ENCODE data around the gene PEMT.
A peak's percentile ranks its signal among the peaks of the same experiment; 100 is the strongest.

The PEMT gene

DNA sequence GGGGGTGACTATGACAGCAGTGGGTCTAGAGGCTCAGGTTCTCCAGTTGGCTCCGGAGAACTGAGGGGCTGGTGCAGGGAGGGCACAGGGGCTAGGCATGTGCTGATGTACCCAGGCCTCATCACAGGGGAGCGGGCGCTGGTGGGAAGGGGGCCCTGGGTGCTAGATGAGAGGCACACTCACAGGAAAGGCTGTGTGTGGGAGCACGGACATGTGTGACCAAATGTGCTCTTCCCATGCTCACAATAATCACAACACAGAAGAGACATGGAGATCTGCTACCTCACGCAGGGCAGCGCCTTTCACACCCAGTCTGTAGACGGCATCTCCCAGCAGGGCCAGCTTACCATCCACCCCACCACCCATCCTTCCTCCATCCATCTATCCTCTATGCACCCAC, 77.9 kb downstream of the PEMT start:
- no peak for DNase-seq

DNA sequence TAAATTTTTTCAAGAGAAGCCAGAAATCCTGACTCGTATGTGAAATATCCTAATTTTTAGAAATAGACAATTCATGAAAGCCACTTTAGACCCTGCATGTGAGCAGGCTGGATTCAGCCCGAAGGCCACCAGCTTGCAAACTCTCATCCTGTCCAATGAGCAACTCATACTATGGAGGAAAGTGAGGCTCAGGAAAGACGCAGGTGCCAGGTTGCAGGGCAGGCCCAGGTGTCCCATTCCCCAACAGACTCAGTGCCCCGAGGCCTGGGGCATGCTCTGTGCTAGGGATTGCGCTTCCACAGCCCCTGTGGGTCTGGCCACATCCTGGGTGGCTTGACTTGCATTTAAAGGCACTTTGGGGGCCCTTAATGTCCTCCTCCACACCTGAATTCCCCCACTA, 78.6 kb downstream of the PEMT start:
- DNase-seq = no peak

DNA sequence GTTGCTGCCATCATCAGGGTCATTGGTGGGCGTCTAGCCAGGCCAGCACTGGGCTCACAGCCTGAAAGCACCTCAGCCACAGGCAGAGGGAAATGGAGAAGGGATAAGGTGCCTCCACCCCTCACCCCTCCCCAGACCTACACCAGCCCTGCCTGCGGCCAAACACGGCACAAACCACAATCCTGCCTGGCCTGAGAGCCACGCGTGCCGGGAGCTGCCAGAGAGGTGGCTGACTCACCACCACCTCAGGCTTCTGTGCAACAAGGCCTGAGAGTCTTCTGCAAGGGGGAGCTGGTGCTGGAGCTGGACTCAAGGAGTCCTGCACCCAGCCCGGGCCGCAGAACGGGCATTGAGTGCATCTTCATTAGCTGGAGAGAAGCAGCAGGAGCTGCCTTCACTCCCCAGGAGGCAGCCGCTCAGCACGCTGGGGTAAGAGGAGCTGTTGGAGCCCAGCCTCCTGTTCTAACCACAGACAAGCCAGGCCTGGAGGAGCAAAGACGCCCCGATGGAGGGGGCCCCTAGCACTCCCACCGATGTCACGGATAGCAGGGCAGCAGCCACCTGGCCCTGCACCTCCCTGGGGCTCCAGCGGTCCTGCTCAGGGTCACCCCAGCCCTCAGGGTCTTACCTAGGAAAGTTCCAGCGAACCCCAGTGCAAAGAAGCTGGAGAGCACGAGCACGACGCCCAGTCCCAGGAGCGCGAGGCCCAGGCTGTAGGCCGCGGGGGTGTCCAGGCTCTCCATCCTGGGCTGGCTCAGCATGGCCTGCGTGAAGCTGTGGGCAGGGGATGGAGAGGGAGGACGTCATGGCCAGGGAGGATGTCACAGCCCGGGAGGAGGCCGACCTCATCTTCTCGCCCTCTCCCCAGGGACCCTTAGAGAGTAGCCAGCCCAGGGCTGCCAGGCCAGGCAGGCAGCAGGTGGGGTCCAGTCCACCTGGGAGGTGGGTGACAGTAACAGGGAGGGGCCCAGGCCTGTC, 79.3 kb downstream of the PEMT start:
- DNase-seq = peak; percentile 86

DNA sequence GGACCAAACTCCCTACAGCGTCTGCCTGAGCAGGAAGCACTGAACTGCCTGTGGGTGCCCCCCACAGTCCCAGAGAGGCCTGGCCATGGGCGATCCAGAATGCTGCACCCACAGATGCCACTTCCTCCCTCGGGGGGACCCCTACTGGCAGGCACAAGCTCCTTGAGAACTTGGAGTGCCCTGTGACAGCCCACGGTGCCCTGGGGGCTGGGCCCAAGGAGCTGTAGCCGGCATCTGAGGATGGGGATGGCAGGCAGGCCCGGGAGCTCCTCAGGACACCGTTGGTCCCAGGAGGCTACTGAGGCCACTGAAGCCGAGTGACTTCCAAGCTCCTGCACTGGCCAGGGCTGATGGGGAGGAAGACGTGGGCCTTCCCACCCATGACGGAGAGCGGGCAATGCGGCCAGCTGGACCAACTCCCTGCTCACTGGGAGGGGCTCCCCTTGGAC, 80.2 kb downstream of the PEMT start:
- DNase-seq = no peak

DNA sequence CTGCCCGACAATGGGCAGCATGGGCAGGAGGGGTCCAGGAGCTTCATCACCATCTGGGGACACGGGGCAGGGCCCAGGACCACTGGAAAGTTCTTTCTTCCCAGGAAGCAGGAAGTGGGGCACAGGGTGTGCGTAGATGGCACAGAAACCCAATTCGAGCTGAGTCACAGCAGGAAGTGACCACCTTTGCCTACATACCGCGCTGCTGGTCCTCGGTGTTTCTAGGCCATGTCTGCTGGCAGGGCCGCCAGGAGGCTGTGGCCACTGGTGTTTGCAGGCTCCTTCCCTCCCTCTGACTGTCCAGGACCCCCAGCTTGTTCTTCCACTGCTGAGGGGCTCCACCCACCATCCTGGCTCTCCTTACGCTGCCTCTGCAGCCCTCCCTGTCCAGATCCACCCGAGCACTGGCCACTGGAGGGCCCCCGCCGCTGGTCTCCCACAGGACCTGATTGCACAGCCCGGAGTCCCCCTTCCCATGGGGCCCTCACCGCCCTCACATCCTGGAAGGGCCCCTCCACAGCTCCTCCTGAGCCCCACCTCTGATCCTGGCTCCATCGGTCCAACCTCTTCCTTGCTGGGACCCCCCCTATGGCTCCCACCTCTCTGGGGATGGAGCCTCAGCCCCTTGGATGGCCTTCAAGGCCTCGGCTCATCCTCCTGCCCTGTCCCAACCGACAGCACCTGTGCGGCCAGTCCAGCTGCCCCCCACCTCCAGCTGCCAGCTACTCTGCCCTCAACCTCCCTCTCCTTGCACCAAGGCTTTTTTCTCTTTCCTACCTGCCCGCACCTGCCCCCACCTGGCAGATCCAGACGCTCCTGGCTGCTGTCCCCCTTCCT, 80.8 kb downstream of the PEMT start:
- no peak for DNase-seq

DNA sequence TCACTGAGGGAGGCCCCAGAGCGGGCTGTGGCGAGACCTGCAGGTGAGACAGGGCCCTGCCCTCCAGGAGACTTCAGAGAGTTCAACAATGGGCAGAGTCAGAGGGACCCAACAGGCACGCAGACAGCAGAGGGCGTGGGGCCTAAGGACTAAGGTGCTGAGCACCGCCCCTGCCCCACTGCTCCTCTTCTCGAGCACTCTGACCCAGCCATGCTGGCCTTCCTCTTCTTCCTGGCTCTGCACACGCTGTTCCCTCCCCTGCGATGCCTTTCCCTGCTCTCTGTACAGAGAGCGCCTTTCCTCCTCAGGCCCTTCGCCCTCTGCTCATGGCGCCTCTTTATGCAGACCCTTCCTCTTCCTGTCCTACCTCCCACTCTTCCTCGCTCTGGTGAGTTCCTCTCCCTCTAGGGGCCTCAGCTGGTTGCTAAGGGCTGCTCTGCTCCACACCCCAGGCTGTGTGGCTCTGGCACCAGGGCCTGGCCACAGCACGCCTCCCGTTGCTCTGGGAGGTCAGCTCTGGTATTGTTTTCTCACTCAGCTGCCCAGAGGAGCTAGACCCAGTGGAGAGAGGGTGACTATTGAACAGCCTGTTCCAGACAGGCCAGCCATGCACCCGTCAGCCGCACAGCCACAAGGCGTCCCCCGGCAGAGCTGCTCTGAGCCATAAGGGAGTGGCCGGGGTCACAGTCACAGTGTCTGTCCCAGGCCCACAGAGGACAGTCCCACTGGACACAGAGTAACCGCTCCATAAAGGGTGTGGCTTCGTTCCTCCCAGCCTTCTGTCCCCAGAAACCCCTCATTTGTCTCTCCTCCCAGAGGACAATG, 81.7 kb downstream of the PEMT start:
- no peak for DNase-seq

DNA sequence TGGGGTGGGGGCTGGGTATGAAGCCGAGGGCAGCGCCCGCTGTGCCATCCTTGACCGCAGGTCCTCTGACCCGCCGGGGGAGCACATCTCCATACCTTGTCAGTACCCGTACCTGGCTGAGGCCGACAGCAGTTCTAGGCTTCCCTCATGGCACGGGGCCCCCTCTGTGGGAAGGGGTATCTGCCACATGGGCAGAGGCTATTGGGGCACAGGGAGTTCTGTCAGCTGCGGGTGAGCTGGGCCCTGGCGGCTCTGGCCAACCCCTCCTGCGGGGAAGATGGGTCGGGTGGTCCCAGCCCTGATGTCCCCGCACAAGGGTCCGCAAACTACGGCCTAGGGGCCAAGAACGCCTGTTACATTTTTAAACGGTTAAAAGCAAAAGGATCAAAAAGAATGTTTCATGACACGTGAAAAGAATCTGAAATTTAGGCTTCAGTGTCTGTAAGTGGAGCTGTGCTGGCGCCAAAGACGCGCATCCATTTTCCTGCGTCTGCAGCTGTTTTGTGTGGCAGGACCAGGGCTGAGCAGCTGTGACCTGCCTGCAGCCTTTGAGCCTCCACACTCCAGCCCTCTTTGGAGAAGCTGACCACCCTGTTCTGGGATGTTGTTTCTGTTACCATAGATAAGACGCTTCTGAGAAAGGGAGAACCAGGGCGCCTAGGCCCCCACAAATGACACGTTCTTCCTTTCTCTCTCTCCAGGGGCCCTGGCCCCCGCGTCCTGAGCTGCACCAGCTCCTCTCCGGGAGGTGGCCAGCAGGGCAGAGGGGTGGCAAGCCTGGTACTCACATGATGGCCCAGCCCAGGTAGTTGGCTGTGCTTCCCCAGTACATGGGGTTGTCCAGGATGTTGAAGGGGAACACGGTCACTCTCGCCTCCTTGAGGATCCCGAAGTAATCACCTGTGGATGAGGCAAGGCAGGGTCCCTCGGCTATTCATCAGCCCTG, 82.6 kb downstream of the PEMT start:
- DNase-seq = no peak

DNA sequence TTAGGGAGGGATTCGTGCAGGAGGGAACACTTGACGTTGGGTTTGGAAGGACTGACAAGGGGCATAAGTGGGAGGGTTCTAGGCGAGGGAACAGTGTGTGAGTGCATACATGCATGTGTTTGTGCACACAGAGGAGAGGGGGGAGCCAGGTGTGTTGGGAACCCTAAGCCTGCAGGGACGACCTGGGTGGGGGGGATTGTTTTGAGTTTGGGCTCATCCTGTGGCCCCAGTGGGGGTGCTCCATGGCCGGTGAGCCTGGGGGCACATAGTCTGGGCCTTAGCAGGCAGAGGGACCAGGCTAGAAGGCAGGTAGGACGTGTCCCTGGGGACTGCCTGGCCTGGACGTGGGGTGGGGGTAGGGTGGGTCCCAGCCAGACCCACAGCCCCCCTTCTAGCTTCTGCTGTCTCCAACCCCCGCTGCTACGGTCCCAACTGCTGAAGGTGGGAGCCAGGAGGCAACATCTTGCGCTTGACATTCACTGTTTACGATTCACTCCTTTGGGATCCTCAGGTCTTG, 83.4 kb downstream of the PEMT start:
- no peak for DNase-seq

DNA sequence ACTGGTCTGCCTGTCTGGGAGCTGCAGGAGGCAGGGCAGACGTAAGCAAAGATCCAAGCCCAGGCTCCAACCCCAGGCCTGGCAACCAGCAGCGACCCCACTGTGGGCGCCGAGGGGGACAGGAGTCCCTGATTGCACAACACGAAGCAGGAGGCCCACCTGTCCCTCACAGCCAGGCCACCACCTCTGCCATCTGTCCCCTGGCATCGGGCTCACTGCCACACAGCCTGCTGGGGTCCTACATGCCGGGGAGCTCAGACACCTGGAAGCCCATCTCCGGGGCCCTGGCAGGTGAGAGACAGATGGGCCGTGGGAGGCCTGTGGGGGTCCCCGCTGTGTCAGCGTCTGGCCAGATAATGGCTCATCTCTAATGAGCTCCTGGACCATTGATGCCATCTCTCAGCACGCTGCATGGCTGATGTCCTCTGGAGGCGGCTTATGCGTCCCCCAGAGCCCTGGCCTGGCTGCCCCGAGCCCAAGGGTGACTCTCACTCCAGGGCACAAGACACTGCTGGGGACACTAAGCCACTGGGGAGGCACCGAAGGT, 84.0 kb downstream of the PEMT start:
- DNase-seq = no peak

DNA sequence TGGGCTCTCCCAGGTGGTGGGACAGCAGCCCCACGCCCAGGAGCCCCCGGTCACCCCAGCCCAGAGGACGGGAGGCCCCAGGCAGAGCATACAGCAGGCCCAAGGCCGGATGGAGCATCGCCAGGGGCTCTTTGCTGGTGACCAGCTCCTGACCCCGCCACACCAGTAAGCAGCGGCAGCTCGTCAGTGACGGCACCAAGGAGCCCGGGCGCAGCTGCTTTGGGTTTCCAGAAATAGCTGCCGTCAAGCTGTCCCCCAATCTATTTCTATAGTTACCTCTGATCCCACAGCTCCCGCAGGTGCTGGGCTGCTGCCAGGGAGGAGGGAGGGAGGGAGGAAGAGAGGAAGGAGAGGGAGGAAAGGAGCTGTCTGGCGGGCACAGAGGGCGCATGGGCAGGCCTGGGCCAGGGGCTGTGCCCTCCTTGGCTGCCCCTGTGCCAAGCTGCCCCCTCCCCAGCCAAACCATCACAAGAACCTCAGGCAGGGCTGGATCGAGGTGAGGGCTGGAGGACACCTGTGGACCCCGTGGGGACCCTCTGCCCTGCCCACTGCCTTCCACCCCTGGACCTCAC, 84.5 kb downstream of the PEMT start:
- no peak for DNase-seq

DNA sequence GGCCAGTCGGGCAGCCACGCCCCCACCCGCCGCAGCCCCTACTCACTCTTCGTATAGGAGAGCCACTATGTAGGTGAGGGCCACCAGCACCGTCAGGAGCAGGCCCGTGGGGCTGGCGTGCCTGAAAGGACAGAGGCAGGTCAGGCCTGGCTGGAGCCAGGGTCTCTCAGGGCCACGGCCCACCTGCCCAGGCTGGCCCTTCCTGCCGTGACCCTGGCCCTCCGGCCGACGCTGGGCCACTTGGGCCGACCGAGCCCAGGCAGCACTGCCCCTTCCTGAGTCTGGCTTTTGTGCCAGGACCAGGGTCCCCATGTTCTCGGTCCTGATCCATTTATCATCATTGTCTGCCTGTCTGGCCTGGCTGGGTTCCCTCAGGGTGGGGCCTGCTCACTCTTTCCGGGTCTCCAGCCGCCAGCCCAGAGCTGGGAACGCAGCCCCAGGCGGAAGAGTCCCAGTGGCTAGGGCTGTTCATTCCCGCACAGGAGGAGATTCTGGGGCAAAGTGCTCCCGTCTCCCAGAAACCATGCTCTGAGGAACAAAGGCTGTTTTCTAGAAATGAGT, 85.2 kb downstream of the PEMT start:
- DNase-seq = no peak

DNA sequence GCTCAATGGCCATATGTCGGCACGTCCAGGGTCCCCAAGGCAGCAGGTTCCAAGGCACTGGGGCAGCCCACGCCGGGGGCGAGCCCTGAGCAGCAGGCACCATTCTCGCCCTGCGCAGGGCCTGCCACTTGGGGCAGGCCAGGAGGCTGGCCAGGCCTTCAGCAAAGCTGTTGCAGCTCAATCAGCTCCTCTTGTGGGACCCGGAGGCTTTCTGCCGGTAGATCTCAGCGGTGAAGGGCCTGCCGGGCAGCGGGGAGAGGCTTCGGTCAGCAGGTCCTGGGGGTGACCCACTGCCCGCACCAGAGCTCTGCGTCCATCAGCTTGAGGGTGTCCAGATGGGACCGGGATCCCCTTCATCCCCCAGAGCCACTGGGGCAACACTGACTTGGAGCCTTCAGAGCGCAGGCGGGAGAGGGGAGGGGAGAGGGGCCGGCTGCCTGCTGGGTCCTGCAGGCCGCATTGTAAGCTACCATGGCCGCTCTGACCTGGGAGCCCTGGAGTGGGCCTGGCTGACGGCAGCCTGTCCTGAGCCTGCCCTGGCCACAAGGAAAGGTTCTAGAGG, 85.8 kb downstream of the PEMT start:
- no peak for DNase-seq

DNA sequence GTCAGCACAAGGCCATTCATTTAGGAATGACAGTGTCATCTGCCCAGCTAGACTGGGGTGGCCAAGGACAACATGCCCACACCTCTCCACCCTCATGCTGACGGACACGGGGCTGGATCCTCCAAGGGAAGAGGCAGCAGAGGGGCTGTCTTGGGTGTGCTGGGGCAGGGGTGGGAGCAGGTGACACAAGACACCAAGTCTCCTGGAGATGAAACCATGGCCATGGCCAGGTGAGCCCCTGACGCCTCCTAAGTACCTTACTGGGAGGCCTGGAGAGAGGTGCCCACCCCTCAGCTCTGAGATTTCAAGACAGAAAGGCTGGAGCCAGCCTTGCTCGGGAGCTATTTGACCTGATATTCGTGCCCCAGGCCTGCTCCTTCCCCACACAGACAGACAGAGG, 86.4 kb downstream of the PEMT start:
- no peak for DNase-seq

DNA sequence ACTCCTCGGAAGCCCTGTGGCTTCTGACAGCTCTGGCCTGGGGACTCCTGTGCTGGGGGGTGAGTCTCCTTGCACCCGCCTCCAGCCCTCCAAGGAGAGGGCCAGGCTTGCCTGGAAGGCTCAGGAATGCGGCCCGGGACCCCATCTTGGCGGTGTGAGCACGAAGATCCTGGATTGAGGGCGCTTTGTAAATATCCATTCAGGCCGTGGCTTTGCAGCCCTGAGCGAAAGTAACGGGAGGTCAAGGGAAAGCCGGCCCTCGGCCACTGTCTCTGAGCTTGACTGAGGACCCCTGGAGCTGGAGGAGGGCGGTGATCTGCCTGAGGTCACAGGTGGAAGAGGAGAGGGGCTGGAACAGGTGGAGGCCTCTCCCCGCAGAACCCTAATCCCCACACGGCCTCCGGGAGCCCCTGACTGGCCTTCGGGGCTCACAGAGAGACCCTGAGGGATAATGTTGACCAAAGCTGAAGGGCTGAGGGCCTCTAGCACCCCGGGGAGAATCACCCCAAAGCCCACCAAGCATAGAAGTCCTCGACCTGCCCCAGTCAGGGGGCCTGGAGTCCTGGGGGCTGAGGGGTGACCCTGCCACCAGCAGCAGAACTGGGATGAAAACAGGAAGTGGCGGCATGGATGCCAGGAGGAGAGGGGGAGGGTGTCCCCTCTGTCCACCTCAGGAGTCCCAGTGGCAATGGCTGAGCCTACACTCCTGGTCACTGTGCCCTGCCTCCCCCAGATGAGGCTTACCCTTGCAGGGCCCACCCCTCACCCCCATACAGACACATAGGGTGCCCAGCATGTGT, 87.0 kb downstream of the PEMT start:
- no peak for DNase-seq

DNA sequence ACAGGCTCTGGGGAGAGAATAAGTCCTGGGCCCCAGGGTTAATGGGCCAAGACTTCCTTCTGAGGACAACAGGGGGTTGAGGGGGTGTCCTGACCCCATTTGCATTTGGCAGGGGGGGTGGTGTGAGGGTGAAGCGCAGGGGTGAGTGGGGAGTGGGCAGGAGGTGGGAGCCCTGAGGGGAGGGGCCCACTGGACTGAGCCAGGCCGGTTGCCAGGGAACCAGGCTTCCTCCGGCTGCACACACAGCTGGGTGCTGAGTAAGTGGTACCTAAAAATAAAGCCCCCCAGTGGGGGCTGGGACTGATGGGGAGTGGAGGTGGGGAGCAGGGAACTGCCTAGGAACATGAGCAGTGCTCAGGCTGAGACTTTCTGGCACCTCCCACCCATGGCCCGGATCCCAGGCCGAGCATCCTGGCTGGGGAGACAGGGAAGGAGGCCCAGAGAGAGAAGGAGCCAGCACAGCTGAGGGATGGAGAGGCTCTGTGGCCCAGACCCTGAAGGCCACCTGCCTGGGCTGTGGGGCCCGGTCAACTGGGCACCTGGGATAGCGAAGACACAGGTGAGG, 87.9 kb downstream of the PEMT start:
- no peak for DNase-seq

DNA sequence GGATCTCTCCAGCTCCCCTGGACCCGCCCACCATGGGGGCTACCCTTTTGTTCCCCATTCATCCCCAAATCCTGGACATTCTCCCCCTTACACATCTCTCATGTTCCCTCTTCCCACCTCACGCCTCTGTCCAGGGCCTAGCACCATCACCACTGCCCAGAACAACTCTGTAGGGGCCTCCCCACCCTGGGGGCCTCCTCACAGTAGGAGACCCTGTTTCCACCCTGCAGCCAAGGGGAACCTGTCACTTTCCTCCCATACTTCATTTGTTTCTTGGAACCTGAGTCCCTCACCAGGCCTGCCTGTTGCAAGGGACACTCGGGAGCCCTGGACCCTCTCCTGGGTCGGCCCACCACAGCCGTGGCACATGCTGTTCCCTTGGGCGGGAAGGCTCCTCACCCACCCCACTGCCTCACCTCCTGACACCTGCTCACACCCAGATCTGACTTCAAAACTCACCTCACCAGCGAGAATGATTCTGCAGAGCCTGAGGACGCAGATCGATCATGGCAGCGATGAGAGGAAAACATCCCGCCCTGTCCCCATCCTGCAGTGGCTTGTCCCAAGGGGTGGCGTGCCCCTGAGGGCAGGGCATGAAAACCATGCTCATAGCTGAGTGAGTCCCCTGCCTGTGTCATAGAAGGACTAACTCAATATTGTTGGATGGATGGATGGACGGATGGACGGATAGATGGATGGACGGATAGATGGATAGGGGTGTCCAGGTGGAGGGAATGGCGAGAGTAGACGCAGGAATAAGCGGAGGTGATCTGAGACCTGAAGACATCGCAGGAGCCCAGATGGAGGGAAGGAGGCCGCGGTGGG, 88.6 kb downstream of the PEMT start:
- DNase-seq = no peak

DNA sequence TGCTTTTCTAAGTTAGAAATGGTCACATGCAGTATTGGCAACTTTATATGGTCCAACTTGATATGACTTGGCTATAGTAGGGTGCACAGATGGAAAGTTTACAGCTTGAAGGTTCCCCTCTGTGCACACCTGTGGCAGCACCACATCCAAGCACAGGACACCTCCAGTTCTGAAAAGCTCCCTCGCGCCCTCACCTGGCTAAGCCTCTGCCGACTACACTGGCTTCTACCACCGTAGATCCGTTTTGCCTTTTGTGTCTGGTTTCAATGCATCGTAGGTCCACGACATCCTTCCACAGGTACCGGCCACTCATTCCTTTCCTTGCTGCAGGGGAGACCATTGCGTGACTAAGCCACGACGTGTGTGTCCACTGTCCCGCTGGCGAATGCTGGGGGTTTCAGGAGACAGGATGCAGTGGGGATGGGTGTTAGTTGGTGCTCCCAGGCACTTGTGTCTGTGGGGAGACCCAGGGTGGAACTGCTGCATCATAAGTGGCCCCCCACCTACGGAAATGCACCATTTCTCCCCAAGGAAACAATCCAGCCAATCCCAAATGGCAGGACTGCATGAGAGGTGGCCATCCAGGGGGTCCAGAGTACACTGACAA, 90.4 kb downstream of the PEMT start:
- no peak for DNase-seq
